Liver (tissue), 3 donors: ENCODE results near the gene GPX5.

ENCODE experiments used
- RXRA ChIP-seq, 2 donors: IDR thresholded peaks; 2 replicates each; pipeline ENCODE4 v1.6.1; 2017 to 2018; ENCODE audit warnings: antibody characterized with exemption in 2 of 2, mild to moderate bottlenecking in 1 of 2
- YY1 ChIP-seq: IDR thresholded peaks from 2 replicates; pipeline ENCODE4 v1.6.1; 2016; ENCODE audit warnings: antibody characterized with exemption, mild to moderate bottlenecking
- TF ChIP-seq, protein P1 (sequence below): fragments of 150-350 bp; IDR thresholded peaks from 2 replicates; pipeline ENCODE4 v1.5.1; 2017; ENCODE audit warnings: improper control_type of control experiment, low read depth, low read length; ENCODE audit not compliant: missing input control
- TF ChIP-seq, protein P2 (sequence below): IDR thresholded peaks from 2 replicates; pipeline ENCODE4 v1.6.1; 2016; ENCODE audit warnings: antibody characterized with exemption
- donor health status: healthy.
- donor health status: healthy.

DNA sequence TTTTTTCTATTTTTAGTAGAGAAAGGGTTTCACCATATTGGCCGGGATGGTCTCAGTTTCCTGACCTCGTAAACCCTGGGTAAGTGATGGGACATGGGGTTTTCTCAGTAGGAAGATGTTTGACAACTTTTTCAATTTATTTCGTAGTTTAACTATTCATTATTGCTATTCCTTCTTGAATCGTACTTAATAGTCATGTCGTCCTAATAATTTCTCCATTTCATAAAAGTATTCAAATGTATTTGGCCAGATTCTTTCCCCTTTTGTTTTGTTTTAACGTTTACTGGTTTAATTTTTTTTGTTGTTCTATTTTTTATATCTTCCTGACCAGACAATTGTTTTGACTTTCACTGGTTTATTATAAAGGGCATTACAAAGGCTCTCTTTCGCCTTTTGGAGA is 16.3 kb downstream of the GPX5 start:
- TF ChIP-seq, protein P1, sequence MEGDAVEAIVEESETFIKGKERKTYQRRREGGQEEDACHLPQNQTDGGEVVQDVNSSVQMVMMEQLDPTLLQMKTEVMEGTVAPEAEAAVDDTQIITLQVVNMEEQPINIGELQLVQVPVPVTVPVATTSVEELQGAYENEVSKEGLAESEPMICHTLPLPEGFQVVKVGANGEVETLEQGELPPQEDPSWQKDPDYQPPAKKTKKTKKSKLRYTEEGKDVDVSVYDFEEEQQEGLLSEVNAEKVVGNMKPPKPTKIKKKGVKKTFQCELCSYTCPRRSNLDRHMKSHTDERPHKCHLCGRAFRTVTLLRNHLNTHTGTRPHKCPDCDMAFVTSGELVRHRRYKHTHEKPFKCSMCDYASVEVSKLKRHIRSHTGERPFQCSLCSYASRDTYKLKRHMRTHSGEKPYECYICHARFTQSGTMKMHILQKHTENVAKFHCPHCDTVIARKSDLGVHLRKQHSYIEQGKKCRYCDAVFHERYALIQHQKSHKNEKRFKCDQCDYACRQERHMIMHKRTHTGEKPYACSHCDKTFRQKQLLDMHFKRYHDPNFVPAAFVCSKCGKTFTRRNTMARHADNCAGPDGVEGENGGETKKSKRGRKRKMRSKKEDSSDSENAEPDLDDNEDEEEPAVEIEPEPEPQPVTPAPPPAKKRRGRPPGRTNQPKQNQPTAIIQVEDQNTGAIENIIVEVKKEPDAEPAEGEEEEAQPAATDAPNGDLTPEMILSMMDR = no peak
- TF ChIP-seq YY1 (no peak), RXRA (IDR thresholded peaks at IDR 0.05) (no peak)
- TF ChIP-seq, protein P2, sequence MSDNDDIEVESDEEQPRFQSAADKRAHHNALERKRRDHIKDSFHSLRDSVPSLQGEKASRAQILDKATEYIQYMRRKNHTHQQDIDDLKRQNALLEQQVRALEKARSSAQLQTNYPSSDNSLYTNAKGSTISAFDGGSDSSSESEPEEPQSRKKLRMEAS = no peak
